Measurements from ENCODE around the gene PTPMT1. TPM values are rescaled to one million over a fixed set of nuclear protein-coding genes. Genes with fewer than 3 reads are reported as not detected.

The PTPMT1 gene
- total RNA-seq, 1 experiment from 2014 or later = 44.6 TPM

GRCh38 chr11:47616726-47617416 lies 51.5 kb downstream of the PTPMT1 start:
- no peaks in the 10 kb centered on the region for H3K9me3 Mint-ChIP-seq (ENCODE audit: unreplicated experiment)
- no TSS peak for BruUV-seq (replicated peaks)
- no peaks in the 10 kb centered on the region for H3K4me1 Mint-ChIP-seq (ENCODE audit: insufficient read depth, unreplicated experiment)
- no peaks in the 10 kb centered on the region for H3K27me3 Mint-ChIP-seq (ENCODE audit: insufficient read depth, unreplicated experiment)
- TF ChIP-seq CTCF (IDR thresholded peaks at IDR 0.05; ENCODE audit: unreplicated experiment) = peak; percentile 34
- peak; percentile 61 for DNase-seq (ENCODE audit: unreplicated experiment)
- H3K4me3 Mint-ChIP-seq (ENCODE audit: unreplicated experiment) = no peak overlapping the region
- POLR2A ChIA-PET = interaction anchor here (0.7 to 1.8 kb wide), 5 partner anchors 11 to 127 kb away, joined by 3 to 5 read pairs (median 3); partner anchors contain the start of gene CELF1
- peaks cover 63% of the 10 kb centered on the region for H3K36me3 Mint-ChIP-seq (ENCODE audit: insufficient read depth, unreplicated experiment)
- intact Hi-C loops (cut with micrococcal nuclease) = no loop called here
- H3K27ac Mint-ChIP-seq (ENCODE audit: low read depth, unreplicated experiment) = no peak overlapping the region
- CTCF ChIA-PET = interaction anchor here (0.9 to 1.1 kb wide), 3 partner anchors 16 to 43 kb away, joined by 3 read pairs; no protein-coding TSS in a partner anchor

- H3K36me3 Mint-ChIP-seq (ENCODE audit: insufficient read depth, unreplicated experiment) = peaks cover 68% of the 10 kb centered on the region
- POLR2A ChIA-PET = interaction anchor here (0.7 to 1.8 kb wide), 4 partner anchors 12 to 127 kb away, joined by 3 to 5 read pairs (median 3); partner anchors contain the start of gene CELF1
- no peak for TF ChIP-seq CTCF (IDR thresholded peaks at IDR 0.05; ENCODE audit: unreplicated experiment)
- H3K4me3 Mint-ChIP-seq (ENCODE audit: unreplicated experiment) = no peak overlapping the region
- H3K9me3 Mint-ChIP-seq (ENCODE audit: unreplicated experiment) = no peaks in the 10 kb centered on the region
- H3K27me3 Mint-ChIP-seq (ENCODE audit: insufficient read depth, unreplicated experiment) = no peaks in the 10 kb centered on the region
- BruUV-seq (replicated peaks) = no TSS peak
- intact Hi-C loops (cut with micrococcal nuclease) = no loop called here
- H3K27ac Mint-ChIP-seq (ENCODE audit: low read depth, unreplicated experiment) = no peak overlapping the region
- DNase-seq (ENCODE audit: unreplicated experiment) = peak; percentile 25
- H3K4me1 Mint-ChIP-seq (ENCODE audit: insufficient read depth, unreplicated experiment) = no peaks in the 10 kb centered on the region
- CTCF ChIA-PET = interaction anchor here (1.0 kb wide), 1 partner anchor 16 kb away, joined by 3 read pairs; no protein-coding TSS in a partner anchor
These were observed 52.0 kb downstream of the PTPMT1 start for GRCh38 chr11:47617417-47617809.

- CTCF ChIA-PET = interaction anchor here (0.6 to 1.8 kb wide), 4 partner anchors 15 to 271 kb away, joined by 3 to 7 read pairs (median 4); no protein-coding TSS in a partner anchor
- DNase-seq (ENCODE audit: unreplicated experiment) = no peak
- BruUV-seq (replicated peaks) = no TSS peak
- POLR2A ChIA-PET = interaction anchor here (0.5 to 1.0 kb wide), 4 partner anchors 23 to 134 kb away, joined by 3 to 4 read pairs (median 3); no protein-coding TSS in a partner anchor
- TF ChIP-seq CTCF (IDR thresholded peaks at IDR 0.05; ENCODE audit: unreplicated experiment) = no peak
- Mint-ChIP-seq H3K36me3 (ENCODE audit: insufficient read depth, unreplicated experiment) (peaks cover 81% of the 10 kb centered on the region), H3K27me3 (ENCODE audit: insufficient read depth, unreplicated experiment) (no peaks in the 10 kb centered on the region), H3K27ac (ENCODE audit: low read depth, unreplicated experiment) (no peak overlapping the region), H3K4me1 (ENCODE audit: insufficient read depth, unreplicated experiment) (no peaks in the 10 kb centered on the region), H3K9me3 (ENCODE audit: unreplicated experiment) (no peaks in the 10 kb centered on the region), H3K4me3 (ENCODE audit: unreplicated experiment) (no peak overlapping the region)
- intact Hi-C loops (cut with micrococcal nuclease) = no loop called here
These were observed 55.5 kb downstream of the PTPMT1 start for GRCh38 chr11:47620836-47621378.

Other genes with a start within 250 kb of the PTPMT1 start
- gene MYBPC3, start 212.9 kb upstream of the PTPMT1 start, total RNA-seq (2022) = not detected in 2 replicates
- not detected in 2 replicates for gene SPI1, start 187.1 kb upstream of the PTPMT1 start, total RNA-seq (2022)
- 56.2 and 56.5 TPM in 2 replicates for gene SLC39A13, start 157.0 kb upstream of the PTPMT1 start, total RNA-seq (2022)
- gene PSMC3, start 139.2 kb upstream of the PTPMT1 start, total RNA-seq (2022) = 162 and 194 TPM in 2 replicates
- 0.51 and 0.64 TPM in 2 replicates for gene RAPSN, start 116.5 kb upstream of the PTPMT1 start, total RNA-seq (2022)
- gene CELF1, start 12.5 kb upstream of the PTPMT1 start, total RNA-seq (2022) = 173 and 189 TPM in 2 replicates
- 8.4 and 12.6 TPM in 2 replicates for gene KBTBD4, start 13.4 kb downstream of the PTPMT1 start, total RNA-seq (2022)
- gene NDUFS3, start 13.5 kb downstream of the PTPMT1 start, total RNA-seq (2022) = 117 and 120 TPM in 2 replicates
- not detected in 2 replicates for gene FAM180B, start 21.1 kb downstream of the PTPMT1 start, total RNA-seq (2022)
- 0.42 TPM in 1 of 2 replicates, not detected in the other for gene C1QTNF4, start 28.8 kb downstream of the PTPMT1 start, total RNA-seq (2022)
- 127 and 133 TPM in 2 replicates for gene MTCH2, start 77.0 kb downstream of the PTPMT1 start, total RNA-seq (2022)
- 0.86 and 1.2 TPM in 2 replicates for gene AGBL2, start 149.8 kb downstream of the PTPMT1 start, total RNA-seq (2022)
- gene FNBP4, start 201.7 kb downstream of the PTPMT1 start, total RNA-seq (2022) = 128 and 130 TPM in 2 replicates